GM21619 (cell line): ENCODE measurements around the gene RPRM.
"Not testable (repeated sequence)": the region's sequence is repeated elsewhere in the genome, so short reads cannot be mapped to it uniquely, and the experiment has no call there.

Experiments used
- ATAC-seq: cut with Tn5 transposase; IDR thresholded peaks from one replicate; pipeline ENCODE4 v1.9.1; 2021; ENCODE audit not compliant: unreplicated experiment

RPRM gene

GRCh38 chr2:153478289-153479261, at the start of gene RPRM:
Gene RPRM, minus strand, starts transcription at chr2:153478762. Its CDS starts 197 bp downstream, at chr2:153478565.
- ATAC-seq = peak; percentile 85

GRCh38 chr2:153519257-153519875, 40.8 kb upstream of the RPRM start:
- no peak for ATAC-seq

DNA sequence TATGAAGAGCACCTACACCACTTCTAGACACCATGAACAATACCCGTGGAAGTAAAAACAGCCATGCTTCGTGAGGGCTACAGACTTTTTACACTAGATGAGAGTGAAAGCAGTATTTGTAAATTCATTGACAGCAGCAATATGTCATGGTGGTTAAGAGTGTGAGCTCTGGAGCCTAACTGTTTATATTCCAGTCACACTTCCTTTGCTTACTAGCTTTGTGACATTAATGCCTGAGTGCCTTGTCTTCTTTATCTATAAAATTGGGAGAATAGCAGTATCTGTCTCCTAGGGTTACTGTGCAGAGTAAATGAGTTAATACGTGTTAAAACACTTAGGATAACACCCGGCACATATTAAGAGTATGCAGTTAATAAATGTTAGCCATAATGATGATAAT, 33.8 kb upstream of the RPRM start:
- no peak for ATAC-seq

- no peak for ATAC-seq
Measured at GRCh38 chr2:153510996-153511395, 32.4 kb upstream of the RPRM start.

DNA sequence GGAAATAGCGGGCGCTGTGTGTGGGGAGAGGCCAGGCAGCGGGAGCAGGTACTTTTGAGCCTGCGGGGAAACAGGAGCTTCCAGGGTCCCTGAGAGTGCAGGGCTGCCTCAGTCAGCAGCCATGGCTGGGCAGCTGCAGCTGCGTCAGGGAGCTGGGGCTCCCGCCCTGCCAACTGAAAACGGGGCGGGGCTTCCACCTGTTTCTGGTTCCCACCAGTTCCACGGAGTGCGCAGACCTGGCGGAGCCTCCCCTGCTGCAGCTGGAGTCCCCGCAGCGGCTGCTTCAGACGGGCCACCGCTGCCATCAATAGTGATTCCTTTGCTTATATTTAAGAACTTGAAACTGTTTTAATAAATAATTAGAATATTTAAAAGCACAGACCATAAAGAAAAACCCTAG, 30.6 kb upstream of the RPRM start:
- ATAC-seq = no peak

- not testable (repeated sequence) for ATAC-seq
Measured at GRCh38 chr2:153506499-153506898, 27.9 kb upstream of the RPRM start.

DNA sequence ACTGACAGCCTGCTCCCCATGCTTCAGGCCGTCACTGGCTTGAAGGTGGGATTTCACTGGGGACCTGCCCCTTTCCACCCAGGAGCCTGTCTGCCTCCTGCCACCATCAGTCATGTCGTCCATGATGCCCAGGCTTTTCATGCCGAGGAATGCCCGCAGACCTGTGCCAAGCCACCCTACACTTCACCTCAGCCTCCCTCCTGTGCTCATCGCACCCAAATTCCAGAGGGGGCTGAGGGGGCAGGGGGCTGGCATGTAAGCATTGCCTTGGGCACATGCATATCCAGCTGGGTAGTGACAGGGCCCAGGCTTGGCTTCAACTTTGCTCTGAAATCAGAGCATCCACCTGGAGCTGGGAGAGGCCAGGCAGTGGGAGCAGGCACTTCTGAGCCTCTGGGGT, 20.9 kb upstream of the RPRM start:
- no peak for ATAC-seq

- ATAC-seq = no peak
Measured at GRCh38 chr2:153497938-153498629, 19.5 kb upstream of the RPRM start.

GRCh38 chr2:153495725-153496124, 17.2 kb upstream of the RPRM start:
- no peak for ATAC-seq

DNA sequence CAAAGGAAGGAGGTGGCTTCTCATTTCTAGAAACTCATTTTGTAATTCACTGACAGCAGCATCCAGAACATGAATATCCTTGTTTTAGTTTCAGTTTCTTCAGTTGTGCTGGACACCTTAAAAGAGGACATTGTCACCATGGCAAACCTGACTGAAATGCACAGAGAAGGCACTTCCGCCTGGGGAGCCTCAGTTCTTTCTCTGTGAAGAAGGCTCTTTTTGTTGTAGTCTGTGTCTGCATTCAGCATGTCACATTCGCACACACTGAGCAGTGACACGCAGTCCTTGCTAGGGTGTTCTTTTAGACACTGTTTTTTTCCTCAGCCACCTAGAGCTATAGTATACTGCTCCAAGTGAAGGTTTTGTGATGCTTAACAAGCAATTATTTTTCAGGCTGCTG, 9.5 kb upstream of the RPRM start:
- no peak for ATAC-seq

DNA sequence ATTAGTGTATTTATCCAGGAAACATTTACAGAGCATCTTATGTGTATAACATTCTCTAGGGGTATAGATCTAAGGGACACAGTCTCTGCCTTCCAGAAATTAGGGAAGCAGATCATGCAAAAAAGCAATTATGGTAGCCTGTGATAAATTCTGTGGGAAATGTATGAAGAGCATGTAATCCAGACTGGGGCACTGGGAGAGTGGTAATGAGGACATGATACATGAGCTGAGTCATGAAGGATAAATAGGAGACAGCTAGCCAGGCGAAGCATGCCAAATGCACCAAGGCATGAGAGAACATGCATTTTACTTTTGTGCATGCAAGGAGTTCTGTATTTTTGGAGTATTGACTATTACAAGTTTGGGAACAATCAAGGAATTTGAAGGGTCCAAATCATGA, 8.9 kb upstream of the RPRM start:
- ATAC-seq = no peak

DNA sequence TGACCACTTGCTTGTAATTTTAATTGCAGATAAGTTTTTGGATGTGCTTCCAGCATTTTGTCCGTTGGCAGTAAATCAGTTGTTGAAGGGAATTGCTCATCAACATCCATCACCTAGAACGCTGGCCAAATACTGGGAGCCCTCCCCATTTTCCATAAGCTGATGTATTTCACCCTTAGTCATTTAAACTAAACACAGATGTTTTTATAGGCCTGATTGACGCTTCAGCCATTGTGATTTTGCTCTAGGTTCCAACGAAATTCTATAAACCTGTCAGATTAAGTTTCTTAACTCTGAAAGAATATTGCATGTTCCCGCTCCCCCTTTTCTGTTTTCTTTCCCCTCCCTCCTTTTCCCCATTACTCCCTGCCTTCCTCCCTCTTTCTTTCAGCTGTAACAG, 1.0 kb upstream of the RPRM start:
- ATAC-seq = no peak

DNA sequence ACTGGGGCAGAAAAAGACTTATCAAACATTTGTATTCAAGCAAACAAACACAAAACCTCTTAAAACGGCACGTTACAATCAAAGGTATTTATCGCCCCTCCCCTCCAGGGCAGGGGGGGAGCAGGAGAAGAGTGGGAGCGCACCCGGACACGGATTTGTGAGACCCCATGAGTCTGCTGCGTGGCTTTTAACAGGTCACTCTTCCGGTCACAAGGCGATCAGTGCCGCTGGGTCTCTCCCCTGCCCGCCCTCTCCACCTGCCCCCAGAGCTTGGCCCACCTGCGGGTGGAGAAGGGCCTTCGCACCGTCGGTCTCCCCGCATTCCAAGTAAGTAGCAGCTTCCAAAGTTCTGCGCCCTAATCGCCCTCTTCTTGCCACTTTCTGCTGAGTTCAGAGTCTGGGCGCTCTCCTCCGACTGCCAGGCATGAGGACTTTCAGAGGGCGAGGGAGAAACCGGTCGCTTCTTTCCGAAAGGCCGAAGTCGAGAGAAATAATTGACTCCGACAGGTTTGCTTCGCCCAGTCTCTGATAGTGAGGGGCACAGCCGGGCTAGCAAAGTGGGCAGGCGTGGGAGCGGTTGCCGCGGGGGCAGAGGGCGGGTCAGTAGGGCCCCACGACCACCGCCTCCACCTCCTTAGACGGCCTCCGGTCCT, 800 bp downstream of the RPRM start:
- no peak for ATAC-seq

GRCh38 chr2:153476816-153477635, 1.5 kb downstream of the RPRM start:
- ATAC-seq = no peak

DNA sequence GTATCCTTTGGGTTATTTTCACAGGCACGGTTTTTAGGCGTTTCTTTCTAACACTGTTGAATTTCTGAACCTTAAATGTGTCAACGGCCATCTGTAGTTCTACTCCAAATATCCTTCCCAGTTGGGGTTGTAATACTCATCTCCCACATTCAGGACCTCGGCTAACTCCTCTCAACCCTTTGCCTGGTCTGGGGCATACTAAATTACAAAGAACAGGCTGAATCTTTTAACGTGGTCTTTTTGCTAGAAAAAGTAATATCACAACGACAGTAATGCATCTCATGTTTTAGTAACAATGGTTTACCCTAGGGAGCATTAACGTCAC, 2.1 kb downstream of the RPRM start:
- no peak for ATAC-seq

- ATAC-seq = no peak
Measured at GRCh38 chr2:153474876-153475435, 3.6 kb downstream of the RPRM start.

DNA sequence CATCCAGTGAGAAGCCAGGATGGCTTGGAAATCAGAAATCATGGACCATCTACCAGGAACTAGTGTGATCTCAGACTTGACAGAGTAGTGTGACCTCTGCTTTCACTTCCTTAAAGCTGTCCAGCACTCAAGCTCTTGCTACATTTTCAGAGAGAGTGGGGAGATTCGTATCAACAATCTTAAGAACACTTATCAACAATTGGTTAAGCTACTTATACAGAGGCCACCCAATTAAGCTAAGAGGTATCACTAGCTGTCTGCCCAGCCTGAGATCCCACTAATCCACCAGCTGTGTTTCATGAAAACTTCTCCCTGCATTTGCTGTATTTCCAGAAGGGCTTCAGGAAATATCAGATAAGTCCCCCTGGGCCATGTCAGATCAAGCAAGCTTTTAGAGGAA, 4.2 kb downstream of the RPRM start:
- ATAC-seq = no peak

DNA sequence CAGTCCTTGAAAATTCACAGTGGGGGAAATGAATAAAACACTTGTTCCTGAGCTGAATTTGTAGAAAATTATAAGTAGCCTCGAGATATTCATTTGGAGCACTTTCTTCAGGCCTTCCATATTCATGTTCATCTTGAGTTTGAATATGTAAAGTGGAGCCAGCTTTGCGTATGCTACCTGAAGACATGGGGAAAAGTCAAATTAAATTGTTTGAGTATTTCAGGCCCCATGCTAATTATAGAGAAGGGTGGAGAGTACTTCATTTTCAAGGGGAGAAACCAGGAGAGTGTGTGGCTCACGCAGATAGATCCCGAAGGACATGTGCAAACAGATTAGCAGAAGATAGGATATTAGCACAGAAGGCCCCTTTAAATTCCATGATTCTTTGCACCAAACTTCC, 7.7 kb downstream of the RPRM start:
- no peak for ATAC-seq

- no peak for ATAC-seq
Measured at GRCh38 chr2:153464395-153464794, 14.2 kb downstream of the RPRM start.

GRCh38 chr2:153462338-153462859, 16.2 kb downstream of the RPRM start:
- no peak for ATAC-seq
